Uterus (tissue), 4 donors: Measurements from ENCODE around the gene PDCD2L. TPM values are rescaled to one million over a fixed set of nuclear protein-coding genes. Genes with fewer than 3 reads are reported as not detected.
"Not testable (repeated sequence)": the region's sequence is repeated elsewhere in the genome, so short reads cannot be mapped to it uniquely, and the experiment has no call there.

Experiments
- DNase-seq, 2 donors: peaks; one replicate each; pipeline ENCODE4 v3.0.0-alpha.2; 2019 to 2020
- H3K27ac ChIP-seq, 2 donors: fragments of 200-600 bp; sonication (generic); 1 replicate in 1 of 2; 2 replicates in 1 of 2; pipeline ENCODE4 v1.5.1; 2016 to 2018
- H3K27me3 ChIP-seq, 2 donors: fragments of 200-600 bp; sonication (generic); one replicate each; pipeline ENCODE4 v1.5.1; 2018 to 2019; ENCODE audit warnings: control low read depth in 1 of 2
- H3K36me3 ChIP-seq, 2 donors: fragments of 200-600 bp; sonication (generic); one replicate each; pipeline ENCODE4 v1.5.1; 2019; ENCODE audit warnings: control low read depth in 1 of 2
- H3K4me1 ChIP-seq, 2 donors: fragments of 200-600 bp; sonication (generic); one replicate each; pipeline ENCODE4 v1.5.1; 2018 to 2019; ENCODE audit warnings: control low read depth in 1 of 2
- H3K4me3 ChIP-seq, 2 donors: fragments of 200-600 bp; sonication (generic); 1 replicate in 1 of 2; 2 replicates in 1 of 2; pipeline ENCODE4 v1.5.1; 2018 to 2019; ENCODE audit warnings: mild to moderate bottlenecking in 1 of 2
- H3K9me3 ChIP-seq, 2 donors: fragments of 200-600 bp; sonication (generic); one replicate each; pipeline ENCODE4 v1.5.1; 2019; ENCODE audit warnings: control low read depth in 1 of 2
- POLR2A ChIP-seq, 2 donors: fragments of 450-650 bp; IDR thresholded peaks; one replicate each; pipeline ENCODE4 v1.6.1; 2016; ENCODE audit warnings: antibody characterized with exemption in 2 of 2, mild to moderate bottlenecking in 1 of 2, moderate library complexity in 1 of 2
- intact Hi-C: fragments of 100-400 bp; cut with DNase I; formaldehyde crosslinking; loops from one replicate; pipeline ENCODE4 v1.15.1; 2023; ENCODE audit warnings: low total_unique reads
- total RNA-seq, 4 donors: library from RNA; depleted of rRNA in 3 of 4; stranded (reverse); fragments of >200 nt in 3 of 4; gene quantifications; one replicate each; pipeline versions ENCODE4 v1.1.0 to v1.2.4, GENCODE V29; 2014 to 2023
- TF ChIP-seq, protein P1 (sequence below), 4 experiments: fragments of 200-600 bp in 2 of 4; fragments of 450-650 bp in 2 of 4; sonication (generic) in 2 of 4; IDR thresholded peaks; one replicate each; pipeline ENCODE4 v1.5.1; 2016 to 2019; ENCODE audit warnings: antibody characterized with exemption in 4 of 4, mild to moderate bottlenecking in 2 of 4, moderate library complexity in 1 of 4
- donor health status: DM: yes; HTN: yes; CAD: no.

The PDCD2L gene
- total RNA-seq, 4 donors from 2014 or later = 11.1 to 24.8 (median 17.3) TPM

DNA sequence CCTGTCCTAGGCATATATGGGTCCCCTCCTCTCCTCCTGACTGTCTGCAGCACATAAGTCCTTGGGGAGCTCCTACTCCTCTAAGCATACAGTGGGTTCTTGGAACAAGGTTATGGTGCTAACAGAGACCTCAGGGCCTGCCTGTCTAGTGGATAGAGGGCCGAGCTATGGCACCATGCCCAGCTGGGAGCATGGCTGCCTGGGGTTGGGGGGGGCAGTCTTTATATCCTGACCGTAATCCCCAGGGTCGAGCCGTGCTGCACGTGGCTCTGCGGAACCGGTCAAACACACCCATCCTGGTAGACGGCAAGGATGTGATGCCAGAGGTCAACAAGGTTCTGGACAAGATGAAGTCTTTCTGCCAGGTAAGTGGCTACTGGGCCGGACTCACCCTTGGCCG is 35.9 kb upstream of the PDCD2L start:
- Histone ChIP-seq H3K9me3 (no peaks in the 10 kb centered on the region), H3K27me3 (no peaks in the 10 kb centered on the region), H3K4me1 (peaks cover 0 to 7% of the 10 kb centered on the region in 2 donors), H3K27ac (no peak overlapping the region), H3K36me3 (no peaks in the 10 kb centered on the region), H3K4me3 (no peak overlapping the region)
- intact Hi-C loops = no loop called here
- no peak for TF ChIP-seq POLR2A (IDR thresholded peaks at IDR 0.05)
- TF ChIP-seq, protein P1, sequence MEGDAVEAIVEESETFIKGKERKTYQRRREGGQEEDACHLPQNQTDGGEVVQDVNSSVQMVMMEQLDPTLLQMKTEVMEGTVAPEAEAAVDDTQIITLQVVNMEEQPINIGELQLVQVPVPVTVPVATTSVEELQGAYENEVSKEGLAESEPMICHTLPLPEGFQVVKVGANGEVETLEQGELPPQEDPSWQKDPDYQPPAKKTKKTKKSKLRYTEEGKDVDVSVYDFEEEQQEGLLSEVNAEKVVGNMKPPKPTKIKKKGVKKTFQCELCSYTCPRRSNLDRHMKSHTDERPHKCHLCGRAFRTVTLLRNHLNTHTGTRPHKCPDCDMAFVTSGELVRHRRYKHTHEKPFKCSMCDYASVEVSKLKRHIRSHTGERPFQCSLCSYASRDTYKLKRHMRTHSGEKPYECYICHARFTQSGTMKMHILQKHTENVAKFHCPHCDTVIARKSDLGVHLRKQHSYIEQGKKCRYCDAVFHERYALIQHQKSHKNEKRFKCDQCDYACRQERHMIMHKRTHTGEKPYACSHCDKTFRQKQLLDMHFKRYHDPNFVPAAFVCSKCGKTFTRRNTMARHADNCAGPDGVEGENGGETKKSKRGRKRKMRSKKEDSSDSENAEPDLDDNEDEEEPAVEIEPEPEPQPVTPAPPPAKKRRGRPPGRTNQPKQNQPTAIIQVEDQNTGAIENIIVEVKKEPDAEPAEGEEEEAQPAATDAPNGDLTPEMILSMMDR (IDR thresholded peaks at IDR 0.05) = no peak
- no peak for DNase-seq

DNA sequence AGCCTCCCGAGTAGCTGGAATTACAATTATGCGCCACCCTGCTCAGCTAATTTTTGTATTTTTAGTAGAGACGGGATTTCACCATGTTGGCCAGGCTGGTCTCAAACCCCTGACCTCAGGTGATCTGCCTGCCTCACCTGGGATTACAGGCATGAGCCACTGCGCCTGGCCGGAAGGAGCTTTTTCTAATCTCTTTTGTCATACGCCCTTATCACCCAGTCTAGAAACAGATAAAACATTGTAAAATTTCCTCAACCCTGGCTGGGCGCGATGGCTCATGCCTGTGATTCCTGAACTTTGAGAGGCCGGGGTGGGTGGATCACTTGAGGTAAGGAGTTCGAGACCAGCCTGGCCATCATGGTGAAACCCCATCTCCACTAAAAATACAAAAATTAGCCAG is 35.0 kb upstream of the PDCD2L start:
- H3K27me3 ChIP-seq, H3K9me3 ChIP-seq, DNase-seq, H3K4me3 ChIP-seq, H3K36me3 ChIP-seq, H3K27ac ChIP-seq, intact Hi-C loops, H3K4me1 ChIP-seq: not testable (repeated sequence)

DNA sequence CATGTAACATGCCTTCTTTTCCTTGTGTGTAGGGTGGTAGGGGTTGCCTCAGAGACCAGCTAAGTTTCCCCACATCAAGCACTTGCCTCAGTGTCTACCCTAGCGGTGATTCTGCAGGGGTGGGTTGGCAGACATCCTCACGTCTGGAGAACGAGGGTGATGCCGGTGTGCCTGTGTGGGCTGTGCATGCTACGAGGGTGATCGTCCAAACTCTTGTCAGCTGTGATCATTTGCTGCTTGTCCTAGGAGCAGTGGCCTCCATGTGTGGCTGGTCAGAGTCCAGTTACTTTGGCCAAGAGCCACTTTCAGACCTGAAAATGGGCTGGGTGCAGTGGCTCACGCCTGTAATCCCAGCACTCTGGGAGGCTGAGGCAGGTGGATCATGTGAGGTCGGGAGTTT is 34.1 kb upstream of the PDCD2L start:
- intact Hi-C loops = no loop called here
- Histone ChIP-seq H3K9me3 (no peaks in the 10 kb centered on the region), H3K36me3 (no peaks in the 10 kb centered on the region), H3K4me1 (peaks cover 0 to 7% of the 10 kb centered on the region in 2 donors), H3K27ac (no peak overlapping the region), H3K27me3 (no peaks in the 10 kb centered on the region), H3K4me3 (no peak overlapping the region)
- no peak for DNase-seq
- TF ChIP-seq, protein P1 (IDR thresholded peaks at IDR 0.05) = no peak
- TF ChIP-seq POLR2A (IDR thresholded peaks at IDR 0.05) = no peak

DNA sequence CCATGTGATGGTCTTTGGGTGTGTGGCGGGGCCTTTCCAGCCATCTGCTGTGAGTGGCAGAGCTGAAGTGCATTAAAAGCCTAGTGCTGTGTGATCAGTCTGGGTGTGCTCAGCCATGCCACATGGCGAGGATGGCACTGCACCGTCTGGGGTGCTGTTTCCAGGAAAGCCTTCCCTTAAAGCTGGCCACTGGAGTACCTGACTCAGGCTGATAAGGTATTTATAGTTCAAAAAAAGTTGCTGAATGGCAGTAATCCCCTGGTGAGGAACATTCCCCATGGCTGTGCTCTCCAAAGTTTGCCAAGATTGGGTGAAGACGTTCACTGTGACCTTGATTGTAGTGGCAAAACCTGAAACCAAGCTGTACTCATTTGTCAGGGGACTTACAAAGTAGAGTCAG is 33.2 kb upstream of the PDCD2L start:
- Histone ChIP-seq H3K4me3 (no peak overlapping the region), H3K4me1 (peaks cover 0 to 7% of the 10 kb centered on the region in 2 donors), H3K36me3 (no peaks in the 10 kb centered on the region)

DNA sequence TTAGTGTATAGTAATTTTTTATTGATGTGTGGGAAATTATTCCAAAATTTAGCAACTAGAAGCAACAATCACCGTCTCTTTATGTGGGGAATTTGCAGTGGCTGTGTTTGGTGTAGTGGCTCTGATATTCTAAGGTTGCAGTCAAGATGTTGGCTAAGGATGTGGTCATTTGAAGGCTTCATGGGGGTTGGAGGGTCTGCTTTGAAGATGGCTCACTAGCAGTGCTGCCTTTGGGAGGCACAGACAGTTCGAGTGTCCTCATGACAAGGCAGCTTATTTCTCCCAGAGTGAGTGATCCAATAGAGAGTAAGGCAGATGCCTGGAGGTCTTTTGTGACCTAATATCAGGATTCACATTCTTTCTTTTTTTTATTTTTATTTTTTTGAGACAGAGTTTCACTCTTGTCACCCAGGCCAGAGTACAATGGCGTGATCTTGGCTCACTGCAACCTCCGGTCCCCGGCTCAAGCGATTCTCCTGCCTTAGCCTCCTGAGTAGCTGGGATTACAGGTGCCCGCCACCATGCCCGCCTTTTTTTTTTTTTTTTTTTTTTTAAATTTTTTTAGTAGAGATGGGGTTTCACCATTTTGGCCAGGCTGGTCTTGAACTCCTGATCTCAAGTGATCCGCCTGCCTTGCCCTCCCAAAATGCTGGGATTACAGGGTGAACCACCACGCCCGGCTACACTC is 30.5 kb upstream of the PDCD2L start:
- no peaks in the 10 kb centered on the region for H3K4me1 ChIP-seq
- no peaks in the 10 kb centered on the region for H3K36me3 ChIP-seq
- H3K4me3 ChIP-seq = no peak overlapping the region
- H3K27me3 ChIP-seq = no peaks in the 10 kb centered on the region
- TF ChIP-seq, protein P1 (IDR thresholded peaks at IDR 0.05) = no peak
- no peak for TF ChIP-seq POLR2A (IDR thresholded peaks at IDR 0.05)
- no peak overlapping the region for H3K27ac ChIP-seq
- no peak for DNase-seq
- no peaks in the 10 kb centered on the region for H3K9me3 ChIP-seq
- intact Hi-C loops = no loop called here

More for the DNA sequence above, 33.2 kb upstream of the PDCD2L start:
- TF ChIP-seq, protein P1 (IDR thresholded peaks at IDR 0.05) = no peak
- no peak for TF ChIP-seq POLR2A (IDR thresholded peaks at IDR 0.05)
- intact Hi-C loops = no loop called here
- H3K27me3 ChIP-seq = no peaks in the 10 kb centered on the region
- no peaks in the 10 kb centered on the region for H3K9me3 ChIP-seq
- no peak for DNase-seq
- no peak overlapping the region for H3K27ac ChIP-seq

DNA sequence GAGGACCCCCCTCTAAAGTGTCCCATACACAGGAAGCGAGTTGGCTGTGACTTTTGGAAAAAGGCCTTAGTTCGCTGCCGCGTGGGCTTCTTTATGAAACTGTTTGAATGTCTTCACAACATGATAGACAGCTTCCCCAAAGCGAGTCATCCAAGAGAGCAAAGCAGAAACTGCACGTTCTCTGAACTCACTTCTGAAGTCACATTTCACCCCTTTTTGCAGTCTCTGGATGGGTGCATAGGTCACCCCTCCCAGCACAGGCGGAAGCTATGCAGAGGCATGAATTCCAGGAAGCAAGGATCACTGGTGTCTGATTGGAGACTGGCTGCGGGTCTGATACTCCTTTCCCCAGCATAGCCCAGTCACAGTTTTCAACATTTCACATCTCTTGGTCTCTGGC is 28.6 kb upstream of the PDCD2L start:
- TF ChIP-seq, protein P1 (IDR thresholded peaks at IDR 0.05) = no peak
- no peak for TF ChIP-seq POLR2A (IDR thresholded peaks at IDR 0.05)
- H3K4me3 ChIP-seq = no peak overlapping the region
- no peak overlapping the region for H3K27ac ChIP-seq
- no peak for DNase-seq
- no peaks in the 10 kb centered on the region for H3K4me1 ChIP-seq
- intact Hi-C loops = no loop called here
- H3K27me3 ChIP-seq = no peaks in the 10 kb centered on the region
- H3K36me3 ChIP-seq = no peaks in the 10 kb centered on the region
- H3K9me3 ChIP-seq = no peaks in the 10 kb centered on the region
